HEK293 (cell line): ENCODE data around the gene CABP7.

ENCODE experiments used
- CTCF ChIA-PET: fragments of 350-600 bp; formaldehyde crosslinking; extraction: SDS; loops from one replicate; lab custom pipeline; 2021; ENCODE audit warnings: antibody characterized with exemption; lab: Yijun Ruan, JAX
- POLR2A ChIA-PET: fragments of 300-600 bp; formaldehyde crosslinking; extraction: SDS; loops from one replicate; lab custom pipeline; 2020; ENCODE audit warnings: antibody characterized with exemption, inconsistent platforms; lab: Yijun Ruan, JAX
- H3K27ac ChIP-seq: fragments of 200-500 bp; sonication (Bioruptor generic); 2 replicates; pipeline ENCODE4 v1.5.1; 2014; ENCODE audit warnings: low read depth, low read length, control low read depth, inconsistent platforms; ENCODE audit errors: extremely low read depth
- H3K36me3 ChIP-seq, 2 experiments: fragments of 200-500 bp in 1 of 2; sonication (Bioruptor generic) in 1 of 2; 1 replicate in 1 of 2; 2 replicates in 1 of 2; pipeline ENCODE4 v1.5.1; 2014 to 2017; ENCODE audit warnings: inconsistent platforms in 2 of 2, low read length in 2 of 2; ENCODE audit not compliant: control insufficient read depth in 2 of 2, insufficient read depth in 1 of 2
- H3K4me1 ChIP-seq: fragments of 200-500 bp; sonication (Bioruptor generic); 2 replicates; pipeline ENCODE4 v1.5.1; 2014; ENCODE audit warnings: mild to moderate bottlenecking, low read length, inconsistent platforms; ENCODE audit not compliant: control insufficient read depth, insufficient read depth
- H3K4me3 ChIP-seq: 2 replicates; pipeline ENCODE4 v1.5.1; 2011; ENCODE audit warnings: low read depth, mild to moderate bottlenecking, control low read depth, low read length, moderate library complexity
- H3K9me3 ChIP-seq: fragments of 200-500 bp; sonication (Bioruptor generic); 2 replicates; pipeline ENCODE4 v1.5.1; 2014; ENCODE audit warnings: low read depth, low read length, inconsistent platforms; ENCODE audit not compliant: control insufficient read depth, insufficient read depth
- MYNN ChIP-seq: fragments of 450-650 bp; formaldehyde crosslinking; IDR thresholded peaks from 2 replicates; pipeline ENCODE4 v1.5.1; 2016; ENCODE audit warnings: missing biosample characterization, missing genetic modification characterization, borderline replicate concordance
- SCRT2 ChIP-seq: fragments of 450-650 bp; formaldehyde crosslinking; IDR thresholded peaks from 2 replicates; pipeline ENCODE4 v1.5.1; 2016; ENCODE audit warnings: missing biosample characterization, missing genetic modification characterization
- SP2 ChIP-seq: fragments of 450-650 bp; formaldehyde crosslinking; IDR thresholded peaks from 2 replicates; pipeline ENCODE4 v1.5.1; 2016; ENCODE audit warnings: missing biosample characterization, missing genetic modification characterization
- SP3 ChIP-seq: fragments of 450-650 bp; formaldehyde crosslinking; IDR thresholded peaks from 2 replicates; pipeline ENCODE4 v1.5.1; 2016; ENCODE audit warnings: missing biosample characterization, missing genetic modification characterization
- SP7 ChIP-seq: fragments of 450-650 bp; formaldehyde crosslinking; IDR thresholded peaks from 2 replicates; pipeline ENCODE4 v1.5.1; 2016; ENCODE audit warnings: missing biosample characterization, missing genetic modification characterization
- ZNF302 ChIP-seq: fragments of 450-650 bp; formaldehyde crosslinking; IDR thresholded peaks from 2 replicates; pipeline ENCODE4 v1.5.1; 2016; ENCODE audit warnings: missing biosample characterization, missing genetic modification characterization, low read depth
- ZNF335 ChIP-seq: fragments of 450-650 bp; formaldehyde crosslinking; conservative IDR thresholded peaks from 2 replicates; pipeline ENCODE4 v1.5.1; 2016; ENCODE audit warnings: missing biosample characterization, missing genetic modification characterization
- ZNF571 ChIP-seq: fragments of 450-650 bp; formaldehyde crosslinking; IDR thresholded peaks from 2 replicates; pipeline ENCODE4 v1.5.0; 2017; ENCODE audit warnings: missing biosample characterization, missing genetic modification characterization
- ZNF843 ChIP-seq: fragments of 450-650 bp; formaldehyde crosslinking; IDR thresholded peaks from 2 replicates; pipeline ENCODE4 v1.5.1; 2016; ENCODE audit warnings: missing biosample characterization, missing genetic modification characterization
- TF ChIP-seq, protein P1 (sequence below): fragments of 450-650 bp; formaldehyde crosslinking; IDR thresholded peaks from 2 replicates; pipeline ENCODE4 v1.5.1; 2017; ENCODE audit warnings: missing biosample characterization, missing genetic modification characterization
- TF ChIP-seq, protein P2 (sequence below): fragments of 450-650 bp; formaldehyde crosslinking; IDR thresholded peaks from 2 replicates; pipeline ENCODE4 v1.5.1; 2016; ENCODE audit warnings: missing biosample characterization, missing genetic modification characterization
- TF ChIP-seq, protein P3 (sequence below): fragments of 450-650 bp; formaldehyde crosslinking; IDR thresholded peaks from 2 replicates; pipeline ENCODE4 v1.5.1; 2016; ENCODE audit warnings: missing biosample characterization, missing genetic modification characterization
- TF ChIP-seq, protein P4 (sequence below): fragments of 450-650 bp; formaldehyde crosslinking; IDR thresholded peaks from 2 replicates; pipeline ENCODE4 v1.5.1; 2016; ENCODE audit warnings: missing biosample characterization, missing genetic modification characterization

The CABP7 gene

DNA sequence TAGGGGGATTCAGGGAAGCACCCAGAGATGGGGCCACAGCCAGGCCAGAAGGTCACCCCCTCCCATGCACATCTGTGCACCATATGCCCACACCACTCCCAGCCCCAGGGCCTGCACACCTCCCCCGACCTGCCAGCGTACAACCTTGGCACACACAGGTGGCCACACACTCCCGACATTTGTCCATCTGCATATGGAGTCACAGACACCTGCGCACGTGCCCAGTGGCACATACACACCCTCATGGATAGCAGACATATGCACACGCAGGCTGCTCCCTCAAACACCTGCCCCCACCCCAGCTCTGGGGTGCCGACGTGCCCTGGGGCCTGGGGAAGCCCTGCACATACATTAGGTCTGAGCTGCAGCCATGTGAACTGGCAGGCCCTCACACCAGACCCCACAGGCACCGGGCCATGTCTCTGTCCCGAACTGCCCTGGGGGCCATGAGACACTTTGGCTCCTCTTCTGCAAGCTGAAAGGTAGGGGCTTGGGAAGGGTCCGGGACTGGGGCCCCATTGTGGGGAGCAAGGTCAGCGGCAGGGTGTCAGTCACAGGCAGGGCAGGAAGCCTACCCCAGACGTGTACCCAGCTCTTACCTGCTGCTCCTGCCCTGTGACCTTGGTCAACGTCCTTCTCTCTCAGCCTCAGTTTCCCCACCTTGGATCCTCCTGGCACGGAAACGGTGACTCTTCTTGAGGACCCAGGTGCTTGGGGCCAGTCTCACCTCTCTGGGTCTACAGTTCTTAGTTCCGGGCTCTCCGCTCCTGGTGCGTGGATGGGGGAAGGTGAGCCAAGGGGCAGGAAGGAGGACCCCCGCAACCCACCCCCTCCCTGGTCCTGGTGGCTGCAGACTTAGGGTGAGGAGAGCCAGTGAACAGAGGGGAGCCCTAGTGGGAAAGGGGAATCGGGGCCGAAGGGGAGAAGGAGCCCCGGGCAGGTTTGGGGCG lies 579 bp upstream of the CABP7 start:
- Histone ChIP-seq H3K9me3 (no peaks in the 10 kb centered on the region), H3K4me1 (no peaks in the 10 kb centered on the region), H3K27ac (no peak overlapping the region), H3K4me3 (no peak overlapping the region; the same call in 1 of the 2 replicates), H3K36me3 (no peaks in the 10 kb centered on the region)
- TF ChIP-seq, protein P1, sequence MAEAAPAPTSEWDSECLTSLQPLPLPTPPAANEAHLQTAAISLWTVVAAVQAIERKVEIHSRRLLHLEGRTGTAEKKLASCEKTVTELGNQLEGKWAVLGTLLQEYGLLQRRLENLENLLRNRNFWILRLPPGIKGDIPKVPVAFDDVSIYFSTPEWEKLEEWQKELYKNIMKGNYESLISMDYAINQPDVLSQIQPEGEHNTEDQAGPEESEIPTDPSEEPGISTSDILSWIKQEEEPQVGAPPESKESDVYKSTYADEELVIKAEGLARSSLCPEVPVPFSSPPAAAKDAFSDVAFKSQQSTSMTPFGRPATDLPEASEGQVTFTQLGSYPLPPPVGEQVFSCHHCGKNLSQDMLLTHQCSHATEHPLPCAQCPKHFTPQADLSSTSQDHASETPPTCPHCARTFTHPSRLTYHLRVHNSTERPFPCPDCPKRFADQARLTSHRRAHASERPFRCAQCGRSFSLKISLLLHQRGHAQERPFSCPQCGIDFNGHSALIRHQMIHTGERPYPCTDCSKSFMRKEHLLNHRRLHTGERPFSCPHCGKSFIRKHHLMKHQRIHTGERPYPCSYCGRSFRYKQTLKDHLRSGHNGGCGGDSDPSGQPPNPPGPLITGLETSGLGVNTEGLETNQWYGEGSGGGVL (tag by site-specific recombination), result 0 out of 2 replicates have a peak, but pooled peaks have one; percentile 10
- TF ChIP-seq ZNF571 (no peak), ZNF335 (tag by site-specific recombination) (peak; percentile 46)
- TF ChIP-seq, protein P2, sequence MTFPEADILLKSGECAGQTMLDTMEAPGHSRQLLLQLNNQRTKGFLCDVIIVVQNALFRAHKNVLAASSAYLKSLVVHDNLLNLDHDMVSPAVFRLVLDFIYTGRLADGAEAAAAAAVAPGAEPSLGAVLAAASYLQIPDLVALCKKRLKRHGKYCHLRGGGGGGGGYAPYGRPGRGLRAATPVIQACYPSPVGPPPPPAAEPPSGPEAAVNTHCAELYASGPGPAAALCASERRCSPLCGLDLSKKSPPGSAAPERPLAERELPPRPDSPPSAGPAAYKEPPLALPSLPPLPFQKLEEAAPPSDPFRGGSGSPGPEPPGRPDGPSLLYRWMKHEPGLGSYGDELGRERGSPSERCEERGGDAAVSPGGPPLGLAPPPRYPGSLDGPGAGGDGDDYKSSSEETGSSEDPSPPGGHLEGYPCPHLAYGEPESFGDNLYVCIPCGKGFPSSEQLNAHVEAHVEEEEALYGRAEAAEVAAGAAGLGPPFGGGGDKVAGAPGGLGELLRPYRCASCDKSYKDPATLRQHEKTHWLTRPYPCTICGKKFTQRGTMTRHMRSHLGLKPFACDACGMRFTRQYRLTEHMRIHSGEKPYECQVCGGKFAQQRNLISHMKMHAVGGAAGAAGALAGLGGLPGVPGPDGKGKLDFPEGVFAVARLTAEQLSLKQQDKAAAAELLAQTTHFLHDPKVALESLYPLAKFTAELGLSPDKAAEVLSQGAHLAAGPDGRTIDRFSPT (tag by site-specific recombination), result peak; percentile 50; the same call in 1 of the 2 replicates
- CTCF ChIA-PET, result interaction anchor here (1.5 kb wide), 1 partner anchor 369 kb away, joined by 7 read pairs; no protein-coding TSS in a partner anchor
- POLR2A ChIA-PET, result interaction anchor here (1.2 to 1.6 kb wide), 2 partner anchors 10 to 17 kb away, joined by 3 to 5 read pairs; no protein-coding TSS in a partner anchor

DNA sequence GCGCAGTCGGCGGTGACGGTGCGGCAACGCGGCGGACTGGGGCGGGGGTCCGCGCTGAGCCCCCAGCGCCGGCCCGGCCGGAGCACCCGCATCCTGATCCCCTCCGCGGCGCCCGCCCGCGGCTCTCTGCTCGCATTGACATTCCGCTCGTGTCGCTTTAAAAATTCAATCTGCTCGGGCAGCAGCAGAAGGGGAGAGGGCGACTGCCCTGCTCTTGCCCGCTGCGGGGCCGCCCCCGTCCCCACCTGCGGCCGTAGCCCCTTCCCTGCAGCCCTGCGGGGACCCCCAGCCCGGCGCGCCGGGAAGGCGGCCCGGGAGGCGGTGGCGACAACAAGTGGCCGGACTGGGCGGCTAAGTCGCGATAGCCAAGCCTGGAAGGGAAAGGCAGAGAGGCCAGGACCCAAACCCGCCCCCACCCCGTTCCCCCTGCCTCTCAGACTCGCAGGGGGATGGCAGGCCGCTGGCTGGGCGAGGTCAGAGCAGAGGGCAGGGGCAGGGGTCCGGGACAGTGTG lies 1.1 kb downstream of the CABP7 start:
- no peak overlapping the region for H3K27ac ChIP-seq
- no peaks in the 10 kb centered on the region for H3K9me3 ChIP-seq
- H3K4me3 ChIP-seq, result no peak overlapping the region
- TF ChIP-seq SCRT2 (tag by site-specific recombination), result peak; percentile 73
- TF ChIP-seq, protein P3, sequence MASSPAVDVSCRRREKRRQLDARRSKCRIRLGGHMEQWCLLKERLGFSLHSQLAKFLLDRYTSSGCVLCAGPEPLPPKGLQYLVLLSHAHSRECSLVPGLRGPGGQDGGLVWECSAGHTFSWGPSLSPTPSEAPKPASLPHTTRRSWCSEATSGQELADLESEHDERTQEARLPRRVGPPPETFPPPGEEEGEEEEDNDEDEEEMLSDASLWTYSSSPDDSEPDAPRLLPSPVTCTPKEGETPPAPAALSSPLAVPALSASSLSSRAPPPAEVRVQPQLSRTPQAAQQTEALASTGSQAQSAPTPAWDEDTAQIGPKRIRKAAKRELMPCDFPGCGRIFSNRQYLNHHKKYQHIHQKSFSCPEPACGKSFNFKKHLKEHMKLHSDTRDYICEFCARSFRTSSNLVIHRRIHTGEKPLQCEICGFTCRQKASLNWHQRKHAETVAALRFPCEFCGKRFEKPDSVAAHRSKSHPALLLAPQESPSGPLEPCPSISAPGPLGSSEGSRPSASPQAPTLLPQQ (tag by site-specific recombination), result no peak
- no peak for TF ChIP-seq SP2
- no peak for TF ChIP-seq SP7
- TF ChIP-seq SP3 (tag by site-specific recombination), result no peak
- TF ChIP-seq ZNF843 (tag by site-specific recombination), result no peak
- TF ChIP-seq MYNN, result no peak
- no peaks in the 10 kb centered on the region for H3K36me3 ChIP-seq
- POLR2A ChIA-PET, result no interaction called here
- H3K4me1 ChIP-seq, result no peaks in the 10 kb centered on the region
- CTCF ChIA-PET, result interaction anchor here (0.6 kb wide), 1 partner anchor 19 kb away, joined by 4 read pairs; no protein-coding TSS in a partner anchor

DNA sequence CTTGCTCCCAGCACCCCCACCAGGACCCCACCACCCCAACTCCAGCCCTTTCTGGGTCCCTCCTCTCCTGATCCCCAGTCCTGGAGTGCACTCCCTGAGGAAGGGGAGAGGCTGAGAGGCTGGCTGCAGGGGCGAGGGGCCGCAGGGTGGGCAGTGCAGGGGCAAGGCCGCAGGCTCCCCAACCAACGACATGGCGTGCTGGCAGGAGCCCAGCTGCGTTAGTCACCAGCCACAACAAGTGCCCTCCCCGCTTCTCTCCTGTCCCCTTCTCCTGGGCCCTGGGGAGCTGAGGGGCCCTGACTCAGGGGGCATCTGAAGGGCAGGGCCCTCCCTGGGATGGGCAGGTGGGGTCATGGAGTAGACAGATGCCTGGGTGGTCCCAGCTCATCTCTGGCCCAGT lies 2.3 kb downstream of the CABP7 start:
- Histone ChIP-seq H3K4me3 (no peak overlapping the region), H3K4me1 (no peaks in the 10 kb centered on the region), H3K36me3 (no peaks in the 10 kb centered on the region), H3K9me3 (no peaks in the 10 kb centered on the region), H3K27ac (no peak overlapping the region)
- TF ChIP-seq ZNF302, result no peak
- TF ChIP-seq, protein P4, sequence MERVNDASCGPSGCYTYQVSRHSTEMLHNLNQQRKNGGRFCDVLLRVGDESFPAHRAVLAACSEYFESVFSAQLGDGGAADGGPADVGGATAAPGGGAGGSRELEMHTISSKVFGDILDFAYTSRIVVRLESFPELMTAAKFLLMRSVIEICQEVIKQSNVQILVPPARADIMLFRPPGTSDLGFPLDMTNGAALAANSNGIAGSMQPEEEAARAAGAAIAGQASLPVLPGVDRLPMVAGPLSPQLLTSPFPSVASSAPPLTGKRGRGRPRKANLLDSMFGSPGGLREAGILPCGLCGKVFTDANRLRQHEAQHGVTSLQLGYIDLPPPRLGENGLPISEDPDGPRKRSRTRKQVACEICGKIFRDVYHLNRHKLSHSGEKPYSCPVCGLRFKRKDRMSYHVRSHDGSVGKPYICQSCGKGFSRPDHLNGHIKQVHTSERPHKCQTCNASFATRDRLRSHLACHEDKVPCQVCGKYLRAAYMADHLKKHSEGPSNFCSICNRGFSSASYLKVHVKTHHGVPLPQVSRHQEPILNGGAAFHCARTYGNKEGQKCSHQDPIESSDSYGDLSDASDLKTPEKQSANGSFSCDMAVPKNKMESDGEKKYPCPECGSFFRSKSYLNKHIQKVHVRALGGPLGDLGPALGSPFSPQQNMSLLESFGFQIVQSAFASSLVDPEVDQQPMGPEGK (tag by site-specific recombination), result 0 out of 2 replicates have a peak, but pooled peaks have one; percentile 7
- peak; percentile 90 for TF ChIP-seq SCRT2 (tag by site-specific recombination)
- CTCF ChIA-PET, result interaction anchor here (1.0 to 1.2 kb wide), 2 partner anchors 79 to 93 kb away, joined by 3 to 6 read pairs; no protein-coding TSS in a partner anchor
- POLR2A ChIA-PET, result no interaction called here
